ENCODE measurements around the gene CD276. TPM values are rescaled to one million over a fixed set of nuclear protein-coding genes. Genes with fewer than 3 reads are reported as not detected.
A peak's percentile ranks its signal among the peaks of the same experiment; 100 is the strongest.

Gene CD276
- total and polyA plus RNA-seq, 2 experiments from 2014 or later: 106 to 222 TPM

DNA sequence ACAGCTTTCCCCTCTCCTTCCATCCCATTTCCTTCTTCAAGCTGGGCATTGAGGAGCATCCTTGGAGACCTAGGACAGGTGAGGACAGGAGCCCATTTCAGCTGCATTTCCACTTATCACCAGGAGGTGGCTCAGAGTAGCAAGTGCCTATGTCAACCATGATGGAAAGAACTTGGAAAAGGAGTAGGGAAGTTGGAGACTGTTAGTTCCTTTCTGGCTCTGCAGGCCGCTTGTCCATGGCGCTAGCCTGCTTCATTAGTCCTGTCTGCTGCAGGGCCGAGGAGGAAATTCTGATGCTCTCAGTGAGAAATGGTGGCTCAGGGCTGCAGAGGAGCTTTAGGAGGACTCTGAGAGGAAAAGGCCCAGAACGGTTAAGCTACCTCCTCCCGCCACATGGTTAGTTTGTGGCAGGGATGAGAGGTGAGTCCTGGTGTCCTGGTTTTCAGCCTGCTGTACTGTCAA, 7.0 kb upstream of the CD276 start:
- no peak for TF ChIP-seq EZH2phosphoT487 (IDR thresholded peaks at IDR 0.05; ENCODE audit: low read depth, severe bottlenecking, unreplicated experiment)
- TF ChIP-seq, protein P1, sequence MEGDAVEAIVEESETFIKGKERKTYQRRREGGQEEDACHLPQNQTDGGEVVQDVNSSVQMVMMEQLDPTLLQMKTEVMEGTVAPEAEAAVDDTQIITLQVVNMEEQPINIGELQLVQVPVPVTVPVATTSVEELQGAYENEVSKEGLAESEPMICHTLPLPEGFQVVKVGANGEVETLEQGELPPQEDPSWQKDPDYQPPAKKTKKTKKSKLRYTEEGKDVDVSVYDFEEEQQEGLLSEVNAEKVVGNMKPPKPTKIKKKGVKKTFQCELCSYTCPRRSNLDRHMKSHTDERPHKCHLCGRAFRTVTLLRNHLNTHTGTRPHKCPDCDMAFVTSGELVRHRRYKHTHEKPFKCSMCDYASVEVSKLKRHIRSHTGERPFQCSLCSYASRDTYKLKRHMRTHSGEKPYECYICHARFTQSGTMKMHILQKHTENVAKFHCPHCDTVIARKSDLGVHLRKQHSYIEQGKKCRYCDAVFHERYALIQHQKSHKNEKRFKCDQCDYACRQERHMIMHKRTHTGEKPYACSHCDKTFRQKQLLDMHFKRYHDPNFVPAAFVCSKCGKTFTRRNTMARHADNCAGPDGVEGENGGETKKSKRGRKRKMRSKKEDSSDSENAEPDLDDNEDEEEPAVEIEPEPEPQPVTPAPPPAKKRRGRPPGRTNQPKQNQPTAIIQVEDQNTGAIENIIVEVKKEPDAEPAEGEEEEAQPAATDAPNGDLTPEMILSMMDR (IDR thresholded peaks at IDR 0.05; ENCODE audit: poor library complexity): peak; percentile 66
- no peaks in the 10 kb centered on the region for H3K27me3 ChIP-seq
- peak; percentile 85 for DNase-seq (ENCODE audit: low spot score)
- H3K27ac ChIP-seq: no peak overlapping the region
- H3K9me2 ChIP-seq (replicated peaks; ENCODE audit: insufficient read depth): no peaks in the 10 kb centered on the region
- H3K4me3 ChIP-seq: no peak overlapping the region
- H3K4me1 ChIP-seq (ENCODE audit: insufficient read depth): no peaks in the 10 kb centered on the region
- 69% methylated on average over 5 of the region's 5 CpGs for WGBS (ENCODE audit: low lambda C conversion rate, missing lambda C conversion rate)
- H4K20me1 ChIP-seq (ENCODE audit: insufficient read depth, poor library complexity, severe bottlenecking): no peaks in the 10 kb centered on the region
- H3K79me2 ChIP-seq: no peaks in the 10 kb centered on the region
- no peak overlapping the region for H3K4me2 ChIP-seq
- H2AFZ ChIP-seq: no peak overlapping the region
- H3K9me3 ChIP-seq (ENCODE audit: low read depth): no peaks in the 10 kb centered on the region
- H3K36me3 ChIP-seq (replicated peaks; ENCODE audit: insufficient read depth, low read depth): no peaks in the 10 kb centered on the region

DNA sequence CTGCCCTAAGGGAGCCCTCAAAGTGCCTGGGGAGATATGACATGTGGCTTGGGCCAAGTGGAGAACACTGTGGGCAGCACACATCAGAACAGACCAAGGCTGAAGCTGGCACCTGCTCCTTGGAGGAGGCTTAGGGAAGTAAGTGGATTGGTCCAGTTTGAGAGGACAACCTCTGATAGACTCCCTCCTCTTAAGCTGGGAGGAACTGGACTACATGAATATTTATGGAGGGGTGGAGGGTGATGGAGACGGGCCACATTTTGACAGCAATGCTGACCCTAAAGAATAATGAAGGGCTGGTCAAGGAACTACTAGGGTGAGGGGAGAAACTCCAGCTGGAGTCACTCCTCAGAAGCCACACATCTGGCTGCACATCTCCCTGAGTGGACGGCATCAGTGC, 6.5 kb upstream of the CD276 start:
- no peaks in the 10 kb centered on the region for H3K9me3 ChIP-seq (ENCODE audit: low read depth)
- DNase-seq (ENCODE audit: low spot score): no peak
- H3K9me2 ChIP-seq (replicated peaks; ENCODE audit: insufficient read depth): no peaks in the 10 kb centered on the region
- no peak overlapping the region for H3K4me2 ChIP-seq
- no peaks in the 10 kb centered on the region for H3K36me3 ChIP-seq (replicated peaks; ENCODE audit: insufficient read depth, low read depth)
- H3K27me3 ChIP-seq: no peaks in the 10 kb centered on the region
- TF ChIP-seq, protein P1 (IDR thresholded peaks at IDR 0.05; ENCODE audit: poor library complexity): no peak
- TF ChIP-seq EZH2phosphoT487 (IDR thresholded peaks at IDR 0.05; ENCODE audit: low read depth, severe bottlenecking, unreplicated experiment): no peak
- no peak for TF ChIP-seq EZH2 (IDR thresholded peaks at IDR 0.05; ENCODE audit: borderline replicate concordance)
- no peaks in the 10 kb centered on the region for H4K20me1 ChIP-seq (ENCODE audit: insufficient read depth, poor library complexity, severe bottlenecking)
- no peak overlapping the region for H3K27ac ChIP-seq
- 87% methylated on average over 2 of the region's 2 CpGs for WGBS (ENCODE audit: low lambda C conversion rate, missing lambda C conversion rate)
- H3K79me2 ChIP-seq: no peaks in the 10 kb centered on the region
- H2AFZ ChIP-seq: no peak overlapping the region
- no peak overlapping the region for H3K4me3 ChIP-seq
- no peaks in the 10 kb centered on the region for H3K4me1 ChIP-seq (ENCODE audit: insufficient read depth)

DNA sequence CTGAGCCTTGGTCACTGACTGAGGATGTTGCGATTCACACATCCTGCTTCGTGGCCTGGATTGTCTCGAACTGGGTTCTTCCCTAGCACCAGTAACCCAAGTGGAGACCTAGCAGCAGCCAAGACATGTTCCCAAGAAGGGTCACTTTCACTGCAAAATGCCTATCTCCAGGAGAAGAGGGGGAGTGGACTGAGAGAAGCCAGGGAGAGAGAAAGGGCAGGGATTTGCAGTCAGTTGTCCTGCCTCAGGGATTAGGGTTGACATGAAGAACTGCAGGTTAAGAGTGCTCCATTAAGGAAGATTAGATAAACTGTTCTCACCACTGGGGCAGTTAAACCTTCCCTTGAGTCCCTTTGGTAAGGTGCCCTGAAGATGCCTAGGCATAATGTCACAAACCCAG, 5.7 kb upstream of the CD276 start:
- H3K27ac ChIP-seq: no peak overlapping the region
- no peaks in the 10 kb centered on the region for H3K36me3 ChIP-seq (replicated peaks; ENCODE audit: insufficient read depth, low read depth)
- no peak for DNase-seq (ENCODE audit: low spot score)
- no peak overlapping the region for H3K4me2 ChIP-seq
- no peaks in the 10 kb centered on the region for H3K9me2 ChIP-seq (replicated peaks; ENCODE audit: insufficient read depth)
- no peaks in the 10 kb centered on the region for H3K79me2 ChIP-seq
- H3K4me1 ChIP-seq (ENCODE audit: insufficient read depth): peaks cover 2% of the 10 kb centered on the region
- WGBS (ENCODE audit: low lambda C conversion rate, missing lambda C conversion rate): 91% methylated on average over 3 of the region's 3 CpGs
- H4K20me1 ChIP-seq (ENCODE audit: insufficient read depth, poor library complexity, severe bottlenecking): no peaks in the 10 kb centered on the region
- H3K4me3 ChIP-seq: no peak overlapping the region
- H2AFZ ChIP-seq: no peak overlapping the region
- no peaks in the 10 kb centered on the region for H3K9me3 ChIP-seq (ENCODE audit: low read depth)
- H3K27me3 ChIP-seq: no peaks in the 10 kb centered on the region
- TF ChIP-seq EZH2 (IDR thresholded peaks at IDR 0.05; ENCODE audit: borderline replicate concordance) (no peak), EZH2phosphoT487 (IDR thresholded peaks at IDR 0.05; ENCODE audit: low read depth, severe bottlenecking, unreplicated experiment) (no peak)
- TF ChIP-seq, protein P1 (IDR thresholded peaks at IDR 0.05; ENCODE audit: poor library complexity): no peak

DNA sequence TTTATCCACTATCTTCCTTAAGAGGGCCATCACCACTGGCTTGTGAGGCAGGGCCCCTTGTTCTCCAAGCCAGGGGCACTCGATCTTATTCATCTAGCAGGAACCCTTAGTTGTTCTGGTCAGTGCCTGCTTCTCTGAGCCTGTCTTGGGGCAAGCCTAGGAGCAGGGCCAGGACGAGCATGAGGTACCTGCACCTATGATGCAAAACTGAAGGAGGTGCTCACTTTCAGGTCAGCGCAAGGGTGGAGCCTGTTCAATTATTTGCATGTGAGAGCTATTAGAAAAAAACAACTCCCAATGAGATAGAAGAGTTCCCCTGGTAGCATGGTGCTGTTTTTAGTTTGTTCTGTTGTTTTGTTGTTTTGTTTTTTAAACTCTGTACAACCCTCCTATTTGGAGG, 5.0 kb upstream of the CD276 start:
- no peaks in the 10 kb centered on the region for H3K36me3 ChIP-seq (replicated peaks; ENCODE audit: insufficient read depth, low read depth)
- no peaks in the 10 kb centered on the region for H3K27me3 ChIP-seq
- no peak for DNase-seq (ENCODE audit: low spot score)
- no peaks in the 10 kb centered on the region for H3K9me2 ChIP-seq (replicated peaks; ENCODE audit: insufficient read depth)
- H4K20me1 ChIP-seq (ENCODE audit: insufficient read depth, poor library complexity, severe bottlenecking): no peaks in the 10 kb centered on the region
- no peak overlapping the region for H3K4me3 ChIP-seq
- H3K27ac ChIP-seq: no peak overlapping the region
- TF ChIP-seq EZH2phosphoT487 (IDR thresholded peaks at IDR 0.05; ENCODE audit: low read depth, severe bottlenecking, unreplicated experiment) (no peak), EZH2 (IDR thresholded peaks at IDR 0.05; ENCODE audit: borderline replicate concordance) (no peak)
- TF ChIP-seq, protein P1 (IDR thresholded peaks at IDR 0.05; ENCODE audit: poor library complexity): no peak
- H3K79me2 ChIP-seq: no peaks in the 10 kb centered on the region
- 80% methylated on average over 3 of the region's 3 CpGs for WGBS (ENCODE audit: low lambda C conversion rate, missing lambda C conversion rate)
- peaks cover 5% of the 10 kb centered on the region for H3K4me1 ChIP-seq (ENCODE audit: insufficient read depth)
- H3K9me3 ChIP-seq (ENCODE audit: low read depth): no peaks in the 10 kb centered on the region
- no peak overlapping the region for H2AFZ ChIP-seq
- no peak overlapping the region for H3K4me2 ChIP-seq
